Amygdala (tissue), 56 donors: Measurements from ENCODE around the gene SLC16A5.
A peak's percentile ranks its signal among the peaks of the same experiment; 100 is the strongest.

Experiments used
- DNase-seq, 56 donors: peaks; one replicate each; lab custom pipeline; 2025; lab: John Stamatoyannopoulos, UW

SLC16A5 gene

DNA sequence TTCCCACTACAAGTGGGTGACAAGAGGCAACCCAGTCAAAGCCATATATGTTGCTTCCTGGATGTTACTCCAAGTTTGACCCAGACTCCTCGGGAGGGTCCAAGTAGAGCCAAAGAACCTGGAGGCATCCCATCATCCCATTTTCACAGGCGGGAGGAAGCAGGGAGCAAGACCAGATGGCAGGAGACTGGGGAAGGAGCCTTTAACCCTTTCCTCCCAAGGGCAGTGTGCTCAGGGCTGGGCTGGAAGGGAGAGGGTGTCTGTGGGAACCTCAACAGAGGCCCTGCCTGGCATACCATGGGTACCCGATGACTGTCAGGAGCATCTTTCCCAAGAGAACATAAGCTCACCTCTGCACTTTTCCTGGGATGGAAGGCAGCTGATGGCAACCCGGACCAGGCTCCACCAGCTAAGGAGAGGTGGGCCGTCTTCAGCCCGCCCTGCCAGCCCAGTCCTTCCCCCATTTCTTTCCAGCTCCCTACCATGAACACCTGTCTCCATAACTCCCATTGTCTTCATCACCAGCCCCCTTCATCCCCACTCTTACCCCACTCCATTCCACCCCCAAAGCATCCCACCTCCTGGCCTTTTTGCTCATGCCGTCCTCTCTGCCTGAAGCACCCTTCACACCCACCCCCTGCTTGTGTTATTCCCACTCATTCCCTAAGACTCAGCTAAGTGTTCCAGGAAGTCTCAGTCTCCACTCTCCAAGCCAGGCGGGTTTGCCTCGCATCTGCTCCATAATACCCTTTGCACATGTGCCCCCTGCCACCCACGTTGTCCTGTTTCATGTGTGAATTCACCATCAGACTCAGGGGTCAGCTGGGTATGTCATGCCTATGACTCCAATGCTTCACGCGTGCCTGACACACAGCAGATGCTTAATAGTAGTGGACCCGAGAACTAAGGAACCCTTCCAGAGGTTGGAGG, 5.9 kb upstream of the SLC16A5 start:
- DNase-seq: no peak

DNA sequence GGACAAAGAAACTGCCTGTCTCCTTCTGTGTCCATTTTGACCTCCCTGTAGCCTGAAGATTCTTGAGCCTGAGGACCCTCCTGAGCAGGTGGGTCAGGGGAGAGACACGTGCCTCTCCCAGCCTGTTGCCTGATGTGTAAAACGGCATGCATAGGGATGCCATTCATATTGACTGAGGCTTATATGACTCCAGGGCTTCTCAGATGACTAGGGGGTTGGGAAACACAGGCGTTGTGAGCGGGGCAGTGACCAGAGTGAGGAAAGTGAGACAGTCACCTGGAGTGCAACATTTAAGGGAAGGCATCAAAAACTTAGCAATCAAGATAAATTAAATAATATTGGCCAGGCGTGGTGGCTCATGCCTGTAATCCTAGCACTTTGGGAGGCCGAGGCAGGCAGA, 5.1 kb upstream of the SLC16A5 start:
- DNase-seq: no peak

DNA sequence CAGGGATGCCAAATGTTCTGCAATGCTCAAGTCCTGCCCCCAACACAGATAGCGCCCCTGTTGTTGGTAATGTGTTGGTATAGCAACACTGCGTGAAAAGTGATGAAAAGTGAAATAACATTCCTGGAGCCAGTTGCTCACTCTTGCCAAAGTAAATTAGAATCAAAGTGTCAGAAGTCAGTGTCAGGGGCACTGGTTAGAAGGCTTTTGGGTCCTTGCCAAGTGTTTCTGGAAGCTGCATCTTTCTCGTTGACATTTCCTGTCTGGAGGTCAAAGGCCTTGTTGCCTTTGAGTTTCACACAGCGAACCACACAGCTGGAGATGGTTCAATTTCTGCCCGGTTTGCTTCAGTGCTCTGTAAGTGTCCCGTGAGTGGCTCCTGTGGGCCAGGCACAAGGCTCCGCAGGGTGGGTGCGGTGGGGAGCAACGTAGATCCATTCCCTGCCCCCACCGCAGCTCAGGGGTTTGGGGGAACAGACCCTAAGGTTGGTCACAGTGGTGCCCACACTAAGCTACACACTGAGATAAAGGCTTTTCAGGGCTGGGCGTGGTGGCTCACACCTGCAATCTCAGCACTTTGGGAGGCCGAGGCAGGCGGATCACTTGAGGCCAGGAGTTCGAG, 3.6 kb upstream of the SLC16A5 start:
- DNase-seq: no peak

DNA sequence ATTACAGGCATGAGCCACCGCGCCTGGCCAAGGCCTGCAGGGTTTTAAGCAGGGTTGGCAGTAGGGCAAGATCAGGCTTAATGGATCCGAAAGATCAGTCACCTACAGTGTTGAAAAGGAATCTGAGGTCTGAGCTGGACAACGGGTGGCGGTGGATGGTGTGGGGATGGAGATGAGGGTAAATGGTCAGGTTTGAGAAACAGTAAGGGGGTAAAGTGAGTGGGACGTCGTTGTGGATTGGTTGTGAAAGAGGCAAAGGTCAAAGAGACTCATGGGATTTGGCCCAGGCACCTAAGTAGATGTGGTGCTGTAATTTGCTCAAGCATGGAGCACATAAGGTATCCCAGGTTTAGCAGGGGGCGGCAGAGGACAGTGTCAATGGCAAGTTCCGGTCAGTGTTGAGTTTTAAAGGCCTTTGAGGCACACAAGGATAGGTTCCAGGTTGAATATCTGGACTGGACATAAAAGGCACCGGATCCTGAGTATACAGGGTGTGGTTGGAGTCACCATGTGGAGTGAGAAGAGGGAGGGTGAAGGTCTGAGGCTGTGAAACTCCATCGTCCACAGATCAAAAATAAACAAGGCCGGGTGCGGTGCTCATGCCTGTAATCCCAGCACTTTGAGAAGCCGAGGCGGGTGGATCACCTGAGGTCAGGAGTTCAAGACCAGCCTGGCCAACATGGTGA, 1.1 kb upstream of the SLC16A5 start:
- DNase-seq: no peak

DNA sequence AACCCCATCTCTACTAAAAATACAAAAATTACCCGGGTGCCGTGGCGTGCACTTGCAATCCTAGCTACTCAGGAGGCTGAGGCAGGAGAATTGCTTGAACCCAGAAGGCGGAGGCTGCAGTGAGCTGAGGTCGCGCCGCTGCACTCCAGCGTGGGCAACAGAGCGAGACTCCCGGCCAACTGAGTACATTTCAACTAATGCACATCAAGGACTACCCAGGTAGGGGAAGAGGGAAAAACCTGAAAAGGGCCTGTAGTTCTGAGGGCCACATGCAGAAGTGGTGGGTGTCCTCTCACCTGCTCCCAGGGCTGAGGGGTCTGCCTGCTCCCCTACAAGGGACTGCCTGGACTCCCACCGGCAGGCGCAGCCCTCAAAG, 584 bp upstream of the SLC16A5 start:
- DNase-seq: no peak

DNA sequence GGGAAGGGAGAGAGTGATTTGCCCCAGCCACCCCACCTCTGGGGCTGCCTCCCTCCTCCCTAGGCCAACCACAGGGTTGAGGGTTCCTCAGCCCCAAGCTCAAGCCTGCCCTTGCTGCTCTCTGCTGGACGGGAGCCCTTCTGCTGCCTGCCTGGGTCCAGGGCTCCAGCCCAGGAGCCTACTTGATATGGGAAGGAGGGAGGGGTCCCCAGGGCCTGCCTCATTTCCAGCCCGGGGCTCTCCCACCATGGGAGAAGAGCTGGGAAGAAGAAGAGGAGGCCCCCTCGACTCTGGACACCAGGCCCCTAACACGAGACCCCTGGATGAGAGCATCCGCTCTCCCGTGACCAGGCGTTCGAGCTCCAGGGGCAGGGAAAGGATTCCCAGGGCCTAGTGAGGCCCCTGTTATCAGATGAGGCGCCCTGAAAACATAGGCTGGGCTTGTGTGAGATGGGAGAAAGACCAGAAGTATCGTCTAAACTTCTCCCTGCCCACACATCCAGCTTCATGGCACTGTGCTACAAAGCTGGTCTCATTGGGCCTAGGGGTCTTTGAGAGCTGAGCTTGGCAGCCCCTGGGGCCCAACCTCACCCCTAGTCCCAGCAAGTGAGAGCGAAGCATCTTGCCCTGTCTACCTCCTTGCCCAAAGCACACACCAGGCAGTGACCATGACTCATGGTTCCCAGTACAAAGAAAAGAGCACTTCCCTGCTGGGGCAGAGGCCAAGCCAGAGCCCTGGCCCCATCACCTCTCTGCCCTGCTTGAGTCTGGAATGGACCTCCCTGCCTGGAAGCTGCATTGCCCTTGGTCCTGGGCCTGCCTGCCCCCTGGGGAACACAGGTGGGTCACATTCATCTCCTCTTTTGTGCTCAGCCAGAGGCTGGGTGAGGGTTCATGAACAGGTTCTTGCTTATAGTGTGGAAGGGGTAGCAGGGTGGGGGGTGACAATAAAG, 987 bp downstream of the SLC16A5 start:
- DNase-seq: no peak

DNA sequence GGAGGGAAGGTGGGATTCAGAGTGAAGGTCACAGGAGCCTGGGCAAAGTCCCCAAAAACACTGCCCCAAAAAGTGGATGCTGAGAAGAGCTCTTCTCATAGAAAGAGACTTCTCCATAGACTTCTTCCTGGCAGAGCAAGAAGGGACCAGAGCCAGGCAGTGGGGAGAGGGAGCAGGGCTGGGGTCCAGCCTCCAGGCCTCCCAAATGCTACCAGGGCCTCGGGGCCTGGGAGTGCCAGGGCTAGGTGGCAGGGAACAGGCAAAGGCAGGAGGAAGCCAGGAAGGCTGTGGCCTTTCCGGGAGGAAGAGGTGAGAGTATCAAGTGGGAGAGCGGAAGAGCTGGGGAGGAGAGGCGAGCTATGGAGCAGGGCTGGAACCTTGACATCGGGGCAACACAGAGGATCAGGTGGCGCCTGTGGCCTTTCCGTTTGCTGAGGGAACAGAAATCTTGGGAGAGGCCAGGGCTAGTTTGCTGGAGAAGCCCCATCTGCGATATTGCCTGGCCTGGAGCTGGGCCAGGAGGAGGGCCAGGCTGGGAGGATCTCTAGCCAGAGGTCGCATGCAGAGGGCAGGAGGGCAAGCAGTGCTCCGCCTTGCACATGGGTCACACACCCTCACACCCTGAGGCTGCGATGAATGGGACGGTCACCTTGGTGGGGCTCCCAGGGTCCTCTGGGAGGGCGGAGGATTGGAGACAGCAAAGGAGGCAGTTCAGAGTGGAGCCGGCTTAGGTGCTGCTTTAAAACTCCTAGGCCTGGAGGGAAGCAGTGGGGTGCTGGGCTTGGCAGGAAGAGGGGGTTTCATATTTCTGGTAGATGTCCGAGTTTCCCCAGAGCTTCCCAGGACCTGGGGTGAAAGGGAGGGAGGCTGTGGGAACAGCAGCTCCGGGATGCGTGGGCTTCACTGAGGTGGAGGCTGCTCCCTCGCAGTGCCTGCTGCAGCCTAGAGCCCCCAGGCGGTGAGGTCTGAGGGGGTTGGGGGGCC, 3.4 kb downstream of the SLC16A5 start:
- DNase-seq: no peak

DNA sequence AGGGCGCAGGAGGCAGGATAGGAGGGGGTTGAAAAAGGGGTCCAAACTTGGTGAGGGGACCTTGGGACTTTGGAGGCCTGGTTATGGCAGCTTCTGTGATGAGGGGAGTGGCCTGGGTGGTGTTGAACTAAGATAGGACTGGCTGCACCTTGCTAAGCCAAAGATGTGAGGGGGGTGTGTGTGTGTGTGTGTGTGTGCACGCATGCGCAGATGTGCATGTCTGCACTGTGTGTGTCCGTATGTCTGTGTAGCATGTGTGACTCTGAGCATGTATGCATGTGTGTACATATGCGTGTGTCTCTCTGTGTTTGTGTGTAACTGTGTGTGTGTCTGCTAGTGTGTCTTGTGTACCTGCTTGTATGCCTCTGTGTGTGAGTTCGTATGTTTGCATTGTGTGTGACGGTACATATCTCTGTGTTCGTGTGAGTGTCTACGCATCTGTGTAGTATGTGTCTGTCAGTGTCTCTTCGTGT, 4.1 kb downstream of the SLC16A5 start:
- DNase-seq: no peak

DNA sequence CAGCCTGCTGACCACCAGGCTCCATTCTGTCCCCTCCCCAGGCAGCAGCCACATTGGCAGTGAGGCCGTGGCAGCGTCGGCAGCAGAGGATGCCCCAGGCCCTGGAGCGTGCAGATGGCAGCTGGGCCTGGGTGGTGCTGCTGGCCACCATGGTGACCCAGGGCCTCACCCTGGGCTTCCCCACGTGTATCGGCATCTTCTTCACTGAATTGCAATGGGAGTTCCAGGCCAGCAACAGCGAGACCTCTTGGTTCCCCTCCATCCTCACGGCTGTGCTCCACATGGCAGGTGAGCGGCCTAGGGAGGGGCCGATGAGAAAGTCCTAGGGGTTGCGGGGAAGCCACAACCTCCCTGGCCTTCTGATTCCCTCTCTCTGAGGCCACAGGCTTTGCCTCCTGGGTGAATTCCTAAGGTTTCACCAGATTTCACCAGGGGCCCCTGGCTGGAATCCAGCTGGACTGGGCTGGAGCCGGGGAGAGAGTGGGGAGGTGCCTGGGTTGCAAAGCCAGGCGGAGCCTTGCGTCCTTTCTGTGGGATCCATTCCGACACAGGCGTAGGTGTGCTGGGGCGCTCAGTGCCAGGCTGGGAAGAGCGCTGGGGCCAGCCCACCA, 5.9 kb downstream of the SLC16A5 start:
- no peak for DNase-seq

DNA sequence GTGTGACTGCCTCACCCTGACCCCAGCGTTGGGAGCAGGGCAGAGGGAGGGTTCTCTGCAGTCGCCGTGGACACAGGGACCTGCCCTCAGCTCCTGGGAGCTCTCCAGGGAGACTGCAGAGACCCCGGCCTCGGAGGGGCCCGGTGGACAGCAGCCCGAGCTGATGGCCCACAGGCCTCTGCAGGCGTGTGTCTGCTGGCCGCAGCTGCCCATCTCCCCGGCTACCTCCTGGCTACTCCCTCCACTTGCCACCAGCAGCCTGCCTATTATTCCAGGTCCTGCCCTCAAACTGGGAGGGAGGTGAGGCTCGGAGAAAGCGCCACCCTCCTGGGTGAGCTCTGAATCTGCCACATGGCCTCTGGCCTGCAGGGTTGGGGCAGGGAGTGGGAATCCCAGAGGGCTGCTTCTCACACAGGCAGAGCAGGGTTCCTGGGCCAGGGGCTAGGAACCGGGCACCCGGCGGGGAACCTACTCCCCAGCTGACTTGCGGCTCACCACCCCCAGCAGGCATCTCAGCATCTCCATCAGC, 7.2 kb downstream of the SLC16A5 start:
- no peak for DNase-seq

DNA sequence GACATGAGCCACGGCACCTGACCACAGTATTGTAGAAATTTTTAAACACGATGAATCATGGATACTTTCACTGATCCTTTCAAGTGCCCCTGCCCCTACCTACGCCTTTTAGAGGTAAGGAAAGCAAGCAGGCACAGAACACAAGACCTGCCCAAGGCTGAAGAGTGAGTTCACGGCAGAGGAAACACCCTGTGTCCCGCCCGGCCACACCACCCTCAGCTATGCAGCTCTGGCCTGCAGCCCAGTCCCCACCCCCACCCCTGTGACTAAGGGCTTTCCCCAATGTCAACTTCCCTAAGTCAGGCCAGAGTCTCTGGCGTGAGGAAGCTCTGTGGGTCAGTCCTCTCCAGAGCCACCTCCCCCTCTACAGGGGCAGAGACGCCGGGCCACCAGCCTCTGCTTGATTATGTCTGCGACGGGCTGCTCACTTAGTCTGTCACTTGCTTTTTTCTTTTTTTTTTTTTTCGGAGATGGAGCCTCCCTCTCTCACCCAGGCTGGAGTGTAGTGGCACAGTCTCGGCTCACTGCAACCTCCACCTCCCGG, 8.4 kb downstream of the SLC16A5 start:
- DNase-seq: peak in 20 of 56 donors; percentile 2 to 34 (median 18)

DNA sequence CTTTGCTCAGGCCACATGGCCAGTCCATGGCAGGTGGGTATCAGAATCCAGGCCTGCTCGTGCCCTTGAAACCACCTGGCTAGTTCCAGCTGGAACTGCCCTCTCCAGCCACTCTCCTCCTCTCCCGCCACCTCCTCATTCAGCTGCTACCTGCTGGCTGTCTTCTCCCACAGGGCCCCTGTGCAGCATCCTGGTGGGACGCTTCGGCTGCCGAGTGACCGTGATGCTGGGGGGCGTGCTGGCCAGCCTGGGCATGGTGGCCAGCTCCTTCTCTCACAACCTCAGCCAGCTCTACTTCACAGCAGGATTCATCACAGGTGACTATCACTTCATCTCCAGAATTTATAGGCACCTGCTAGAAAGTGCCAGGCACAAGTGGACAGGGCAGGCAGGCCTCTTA, 10.1 kb downstream of the SLC16A5 start:
- no peak for DNase-seq

DNA sequence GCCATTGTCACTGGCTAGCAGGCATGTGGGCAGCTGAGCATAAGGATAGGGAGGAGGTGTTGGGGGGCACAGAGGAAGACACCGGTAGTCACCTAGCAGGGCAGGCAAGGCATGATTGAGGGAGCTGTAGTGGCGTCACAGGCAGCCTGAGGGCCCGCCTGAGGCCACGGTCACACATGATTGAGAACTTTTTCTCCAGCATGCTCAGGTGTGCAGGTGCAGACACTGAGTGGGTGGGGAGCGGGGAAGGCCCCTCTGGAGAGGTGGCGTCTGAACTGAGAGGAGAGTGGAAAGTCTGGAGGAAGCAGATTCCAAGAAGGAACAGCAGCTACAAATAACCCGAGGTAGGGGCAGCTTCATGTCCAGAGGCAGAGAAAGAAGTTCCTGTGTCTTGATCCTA, 11.1 kb downstream of the SLC16A5 start:
- no peak for DNase-seq

DNA sequence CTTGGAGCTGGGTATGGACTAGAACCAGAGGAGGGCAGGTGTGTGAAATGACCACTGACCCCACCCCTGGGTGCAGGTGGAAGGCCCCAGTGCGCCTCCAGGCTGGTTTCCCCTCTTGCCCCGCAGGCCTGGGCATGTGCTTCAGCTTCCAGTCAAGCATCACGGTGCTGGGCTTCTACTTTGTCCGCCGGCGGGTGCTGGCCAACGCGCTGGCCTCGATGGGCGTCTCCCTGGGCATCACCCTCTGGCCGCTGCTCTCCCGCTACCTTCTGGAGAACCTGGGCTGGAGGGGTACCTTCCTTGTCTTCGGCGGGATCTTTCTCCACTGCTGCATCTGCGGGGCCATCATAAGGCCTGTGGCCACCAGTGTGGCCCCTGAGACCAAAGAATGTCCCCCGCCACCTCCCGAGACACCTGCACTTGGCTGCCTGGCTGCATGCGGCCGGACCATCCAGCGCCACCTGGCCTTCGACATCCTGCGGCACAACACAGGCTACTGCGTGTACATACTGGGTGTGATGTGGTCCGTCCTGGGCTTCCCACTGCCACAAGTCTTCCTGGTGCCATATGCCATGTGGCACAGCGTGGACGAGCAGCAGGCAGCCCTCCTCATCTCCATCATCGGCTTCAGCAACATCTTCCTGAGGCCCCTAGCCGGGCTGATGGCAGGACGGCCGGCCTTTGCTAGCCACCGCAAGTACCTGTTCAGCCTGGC, 12.3 kb downstream of the SLC16A5 start:
- DNase-seq: no peak

DNA sequence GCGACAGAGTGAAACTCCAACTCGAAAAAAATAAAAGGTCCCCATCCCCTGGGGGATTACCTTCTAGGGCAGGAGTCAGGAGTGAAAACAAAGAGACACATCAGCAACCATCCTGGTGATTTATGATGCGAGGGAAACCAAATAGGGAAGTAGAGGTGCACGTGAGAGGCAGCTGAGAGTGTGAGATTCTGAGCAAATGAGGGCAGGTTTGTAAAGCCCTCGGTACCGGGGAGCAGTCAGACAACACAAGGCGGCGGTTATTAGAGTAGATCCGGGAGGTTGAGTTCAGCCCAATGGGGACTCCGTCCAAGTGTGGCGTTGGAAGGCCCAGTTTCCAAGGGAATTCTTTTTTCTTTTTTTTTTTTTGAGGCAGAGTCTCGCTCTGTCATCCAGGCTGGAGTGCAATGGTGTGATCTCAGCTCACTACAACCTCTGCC, 14.6 kb downstream of the SLC16A5 start:
- DNase-seq: no peak

DNA sequence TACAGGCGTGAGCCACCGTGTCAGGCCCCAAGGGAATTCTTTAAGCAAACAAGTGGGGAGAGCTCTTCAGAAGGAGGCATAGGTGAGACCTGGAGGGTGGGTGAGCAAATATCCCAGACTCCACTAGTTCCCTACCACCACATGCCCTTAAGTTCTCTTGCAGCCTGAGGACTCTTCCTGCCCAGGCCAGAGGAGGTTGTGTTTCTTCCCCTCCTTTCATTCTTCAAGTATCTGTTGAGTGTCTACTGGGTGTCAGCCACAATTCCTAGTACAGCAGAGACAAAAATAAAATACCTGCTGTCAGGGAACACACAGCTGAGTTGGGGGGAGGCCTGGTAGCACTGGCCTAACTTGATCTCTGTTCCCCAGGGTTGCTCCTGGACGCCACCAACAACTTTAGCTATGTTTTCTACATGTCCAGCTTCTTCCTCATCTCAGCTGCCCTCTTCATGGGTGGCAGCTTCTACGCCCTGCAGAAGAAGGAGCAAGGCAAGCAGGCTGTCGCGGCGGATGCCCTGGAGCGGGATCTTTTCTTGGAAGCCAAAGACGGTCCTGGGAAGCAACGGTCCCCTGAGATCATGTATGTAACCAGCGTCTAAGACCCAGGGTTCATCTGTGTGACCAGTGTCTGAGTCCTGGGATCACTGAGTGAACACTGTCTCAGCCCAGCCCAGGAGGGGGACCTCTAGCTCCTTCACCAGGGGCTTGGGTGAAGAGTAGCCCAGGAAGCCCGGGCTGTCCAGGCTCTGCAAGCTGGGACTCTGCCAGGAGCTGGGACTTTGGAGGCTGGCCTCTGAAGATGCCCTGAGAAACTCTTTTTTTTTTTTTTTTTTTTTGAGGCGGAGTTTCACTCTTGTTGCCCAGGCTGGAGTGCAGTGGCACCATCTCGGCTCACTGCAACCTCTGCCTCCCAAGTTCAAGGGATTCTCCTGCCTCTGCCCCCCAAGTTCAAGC, 16.1 kb downstream of the SLC16A5 start:
- DNase-seq: no peak
